Erythroblast (primary cell): Measurements from ENCODE around the gene SNTA1.

ENCODE experiments used
- GATA1 ChIP-seq: IDR thresholded peaks from 2 replicates; pipeline ENCODE4 v1.6.1; 2011; ENCODE audit warnings: low read depth, mild to moderate bottlenecking, control low read depth, low read length, moderate library complexity
- POLR2A ChIP-seq: IDR thresholded peaks from 2 replicates; pipeline ENCODE4 v1.6.1; 2011; ENCODE audit warnings: mild to moderate bottlenecking, low read length

GRCh38 chr20:33434434-33434833, 9.1 kb downstream of the SNTA1 start:
- TF ChIP-seq POLR2A (no peak), GATA1 (no peak)
